A673 (cell line): ENCODE data around the gene PLXND1. TPM values are rescaled to one million over a fixed set of nuclear protein-coding genes. Genes with fewer than 3 reads are reported as not detected.

Experiments used
- BruUV-seq: library from RNA; stranded (reverse); fragments of 400-500 nt; replicated peaks from 2 replicates; lab custom pipeline; 2021; lab: Mats Ljungman, UMichigan
- CTCF ChIA-PET: fragments of 300-600 bp; sonication (Branson Sonifier 250); formaldehyde crosslinking; loops from one replicate; lab custom pipeline; 2022; ENCODE audit warnings: antibody characterized with exemption; lab: Charles Lee
- POLR2A ChIA-PET: fragments of 300-600 bp; sonication (Branson Sonifier 250); formaldehyde crosslinking; loops from one replicate; lab custom pipeline; 2022; ENCODE audit warnings: antibody characterized with exemption; ENCODE audit not compliant: low non-redundant PET; lab: Charles Lee
- DNase-seq: peaks from one replicate; pipeline ENCODE4 v3.0.0-alpha.2; 2015; ENCODE audit warnings: low spot score
- H3K27ac ChIP-seq: fragments of 200-600 bp; sonication (generic); 2 replicates; pipeline ENCODE4 v1.5.1; 2016; ENCODE audit warnings: mixed run types, low read depth, mild to moderate bottlenecking, mixed read lengths, antibody characterized with exemption, low read length; ENCODE audit not compliant: poor library complexity, severe bottlenecking
- H3K27me3 ChIP-seq: fragments of 200-600 bp; sonication (generic); replicated peaks from 2 replicates; pipeline ENCODE4 v1.6.1; 2017; ENCODE audit warnings: mixed run types, low read depth, mild to moderate bottlenecking, mixed read lengths, antibody characterized with exemption, low read length; ENCODE audit not compliant: insufficient read depth, poor library complexity
- H3K36me3 ChIP-seq: fragments of 200-600 bp; sonication (generic); 2 replicates; pipeline ENCODE4 v1.6.1; 2016; ENCODE audit warnings: mixed run types, mild to moderate bottlenecking, mixed read lengths, antibody characterized with exemption, low read length; ENCODE audit not compliant: insufficient read depth, poor library complexity, severe bottlenecking
- H3K4me1 ChIP-seq: fragments of 200-600 bp; sonication (generic); 2 replicates; pipeline ENCODE4 v1.6.1; 2017; ENCODE audit warnings: mixed run types, mild to moderate bottlenecking, mixed read lengths, antibody characterized with exemption, low read length; ENCODE audit not compliant: insufficient read depth, poor library complexity, severe bottlenecking
- H3K4me3 ChIP-seq: fragments of 200-600 bp; sonication (generic); 2 replicates; pipeline ENCODE4 v1.5.1; 2016; ENCODE audit warnings: low read depth, mixed run types, mild to moderate bottlenecking, mixed read lengths, low read length; ENCODE audit not compliant: poor library complexity, severe bottlenecking
- H3K9me3 ChIP-seq: fragments of 200-600 bp; sonication (generic); 2 replicates; pipeline ENCODE4 v1.6.1; 2016; ENCODE audit warnings: mixed run types, low read depth, mild to moderate bottlenecking, mixed read lengths, antibody characterized with exemption, low read length; ENCODE audit not compliant: poor library complexity, severe bottlenecking
- EZH2 ChIP-seq: fragments of 200-600 bp; sonication (generic); IDR thresholded peaks from 2 replicates; pipeline ENCODE4 v1.6.1; 2017; ENCODE audit warnings: borderline replicate concordance, low read depth, mild to moderate bottlenecking, mixed read lengths, antibody characterized with exemption, low read length; ENCODE audit not compliant: poor library complexity, severe bottlenecking
- intact Hi-C: fragments of 100-400 bp; cut with micrococcal nuclease; formaldehyde crosslinking; loops from one replicate; pipeline ENCODE4 v1.10.0; 2022; ENCODE audit not compliant: unreplicated experiment
- total RNA-seq: library from RNA; stranded (reverse); gene quantifications from 2 replicates; pipeline ENCODE4 v1.2.3, GENCODE V29; 2021
- TF ChIP-seq, protein P1 (sequence below): fragments of 300-800, 200-600 bp; sonication (generic); conservative IDR thresholded peaks from 2 replicates; pipeline ENCODE4 v1.5.1; 2017; ENCODE audit warnings: low read depth, mild to moderate bottlenecking, antibody characterized with exemption, low read length, moderate library complexity, mixed read lengths

Gene PLXND1
- total RNA-seq, 1 experiment from 2014 or later: 31.5 TPM

DNA sequence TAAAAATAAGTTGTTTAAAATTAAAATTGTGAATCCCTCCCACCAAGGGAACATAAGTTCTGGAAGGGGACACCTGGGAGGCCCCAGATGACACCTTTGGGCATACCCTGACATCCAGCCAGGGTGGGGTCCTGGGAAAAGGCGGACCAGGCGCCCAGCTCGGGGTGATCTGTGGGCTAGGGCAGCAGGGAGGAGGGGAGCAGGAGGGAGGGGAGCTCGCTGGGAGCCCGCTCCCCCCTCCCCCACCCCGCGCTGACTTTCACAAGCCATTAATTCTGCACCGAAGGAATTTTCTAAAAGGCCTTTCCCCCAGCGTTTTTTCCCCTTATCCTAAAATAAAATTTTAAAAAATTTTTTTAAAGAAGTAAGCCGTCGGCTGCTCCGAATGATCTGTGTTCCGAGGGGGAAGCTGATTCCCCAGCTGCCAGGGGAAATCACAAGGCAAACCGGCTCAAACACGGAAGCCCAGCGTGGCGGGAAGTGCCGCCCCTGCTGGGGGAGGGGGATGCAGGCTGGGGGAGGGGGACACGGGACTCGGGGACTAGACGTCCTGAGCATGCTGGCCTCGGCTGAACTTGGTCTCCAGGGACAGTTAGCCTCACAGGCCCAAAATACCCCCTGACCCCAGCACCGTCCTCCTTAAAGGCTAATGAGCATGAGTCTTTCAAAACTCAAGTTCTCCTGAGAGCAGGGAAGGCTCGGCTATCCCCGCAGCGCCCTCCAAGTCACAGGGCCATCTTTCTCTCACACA, 13.9 kb downstream of the PLXND1 start:
- H3K27ac ChIP-seq: no peak overlapping the region
- TF ChIP-seq EZH2: no peak
- TF ChIP-seq, protein P1, sequence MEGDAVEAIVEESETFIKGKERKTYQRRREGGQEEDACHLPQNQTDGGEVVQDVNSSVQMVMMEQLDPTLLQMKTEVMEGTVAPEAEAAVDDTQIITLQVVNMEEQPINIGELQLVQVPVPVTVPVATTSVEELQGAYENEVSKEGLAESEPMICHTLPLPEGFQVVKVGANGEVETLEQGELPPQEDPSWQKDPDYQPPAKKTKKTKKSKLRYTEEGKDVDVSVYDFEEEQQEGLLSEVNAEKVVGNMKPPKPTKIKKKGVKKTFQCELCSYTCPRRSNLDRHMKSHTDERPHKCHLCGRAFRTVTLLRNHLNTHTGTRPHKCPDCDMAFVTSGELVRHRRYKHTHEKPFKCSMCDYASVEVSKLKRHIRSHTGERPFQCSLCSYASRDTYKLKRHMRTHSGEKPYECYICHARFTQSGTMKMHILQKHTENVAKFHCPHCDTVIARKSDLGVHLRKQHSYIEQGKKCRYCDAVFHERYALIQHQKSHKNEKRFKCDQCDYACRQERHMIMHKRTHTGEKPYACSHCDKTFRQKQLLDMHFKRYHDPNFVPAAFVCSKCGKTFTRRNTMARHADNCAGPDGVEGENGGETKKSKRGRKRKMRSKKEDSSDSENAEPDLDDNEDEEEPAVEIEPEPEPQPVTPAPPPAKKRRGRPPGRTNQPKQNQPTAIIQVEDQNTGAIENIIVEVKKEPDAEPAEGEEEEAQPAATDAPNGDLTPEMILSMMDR: no peak
- H3K36me3 ChIP-seq: no peaks in the 10 kb centered on the region
- no peak overlapping the region for H3K4me3 ChIP-seq
- H3K9me3 ChIP-seq: no peaks in the 10 kb centered on the region
- DNase-seq: no peak
- CTCF ChIA-PET: interaction anchor here (0.7 kb wide), 1 partner anchor 242 kb away, joined by 6 read pairs; no protein-coding TSS in a partner anchor
- no peaks in the 10 kb centered on the region for H3K27me3 ChIP-seq
- intact Hi-C loops: no loop called here
- POLR2A ChIA-PET: no interaction called here
- H3K4me1 ChIP-seq: peaks cover 19% of the 10 kb centered on the region
- no TSS peak for BruUV-seq

DNA sequence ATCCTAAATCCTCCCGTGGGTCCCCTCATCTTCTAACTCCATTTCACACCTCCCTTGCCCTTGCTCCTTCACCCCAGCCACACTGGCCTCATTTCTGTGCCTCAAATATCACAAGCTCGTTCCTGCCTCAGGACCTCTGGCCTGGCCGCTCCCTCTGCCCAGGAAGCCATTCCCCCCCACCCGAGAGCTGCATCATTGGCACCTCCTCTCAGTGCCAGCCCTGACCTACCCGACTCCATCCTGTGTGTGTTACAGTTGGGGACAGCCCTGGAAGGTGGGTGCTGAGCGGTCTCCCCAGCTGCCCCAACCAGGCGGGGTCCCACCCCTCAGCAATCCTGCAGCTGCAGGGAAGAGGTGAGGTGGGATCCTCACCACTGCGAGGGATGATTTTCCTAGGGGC, 14.5 kb downstream of the PLXND1 start:
- Histone ChIP-seq H3K36me3 (no peaks in the 10 kb centered on the region), H3K27ac (no peak overlapping the region), H3K4me3 (no peak overlapping the region), H3K9me3 (no peaks in the 10 kb centered on the region), H3K4me1 (peaks cover 13% of the 10 kb centered on the region), H3K27me3 (no peaks in the 10 kb centered on the region)
- intact Hi-C loops: no loop called here
- TF ChIP-seq EZH2: no peak
- TF ChIP-seq, protein P1: no peak
- no peak for DNase-seq
- ChIA-PET CTCF (no interaction called here), POLR2A (no interaction called here)
- BruUV-seq: no TSS peak

DNA sequence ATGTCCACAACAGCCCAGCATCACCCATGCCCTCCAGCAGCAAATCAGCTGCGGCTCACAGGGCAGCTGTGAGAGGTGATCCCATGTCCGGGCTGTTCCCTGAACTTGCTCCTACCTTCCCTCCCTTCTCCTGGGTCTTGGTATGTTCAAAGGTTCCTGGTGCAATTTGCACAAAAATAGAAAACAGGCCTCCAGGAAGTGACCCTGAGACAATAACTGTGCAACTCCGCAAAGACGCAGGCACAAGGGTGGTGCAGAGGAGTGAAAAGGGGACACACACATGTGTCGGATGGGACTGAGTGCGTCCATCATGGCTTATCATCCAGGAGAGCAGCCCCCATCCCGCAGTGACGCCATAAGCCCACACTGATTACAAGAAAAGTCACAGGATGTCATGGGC, 16.3 kb downstream of the PLXND1 start:
- H3K36me3 ChIP-seq: no peaks in the 10 kb centered on the region
- ChIA-PET CTCF (no interaction called here), POLR2A (no interaction called here)
- no peak overlapping the region for H3K27ac ChIP-seq
- H3K27me3 ChIP-seq: no peaks in the 10 kb centered on the region
- intact Hi-C loops: no loop called here
- no TSS peak for BruUV-seq
- no peak overlapping the region for H3K4me3 ChIP-seq
- DNase-seq: no peak
- H3K4me1 ChIP-seq: peaks cover 12% of the 10 kb centered on the region
- no peak for TF ChIP-seq EZH2
- TF ChIP-seq, protein P1: no peak
- no peaks in the 10 kb centered on the region for H3K9me3 ChIP-seq
